ENCODE data around the gene TUBGCP2. TPM values are rescaled to one million over a fixed set of nuclear protein-coding genes. Genes with fewer than 3 reads are reported as not detected.

Gene TUBGCP2
- total RNA-seq, 1 donor from 2014 or later: 66.7 TPM

DNA sequence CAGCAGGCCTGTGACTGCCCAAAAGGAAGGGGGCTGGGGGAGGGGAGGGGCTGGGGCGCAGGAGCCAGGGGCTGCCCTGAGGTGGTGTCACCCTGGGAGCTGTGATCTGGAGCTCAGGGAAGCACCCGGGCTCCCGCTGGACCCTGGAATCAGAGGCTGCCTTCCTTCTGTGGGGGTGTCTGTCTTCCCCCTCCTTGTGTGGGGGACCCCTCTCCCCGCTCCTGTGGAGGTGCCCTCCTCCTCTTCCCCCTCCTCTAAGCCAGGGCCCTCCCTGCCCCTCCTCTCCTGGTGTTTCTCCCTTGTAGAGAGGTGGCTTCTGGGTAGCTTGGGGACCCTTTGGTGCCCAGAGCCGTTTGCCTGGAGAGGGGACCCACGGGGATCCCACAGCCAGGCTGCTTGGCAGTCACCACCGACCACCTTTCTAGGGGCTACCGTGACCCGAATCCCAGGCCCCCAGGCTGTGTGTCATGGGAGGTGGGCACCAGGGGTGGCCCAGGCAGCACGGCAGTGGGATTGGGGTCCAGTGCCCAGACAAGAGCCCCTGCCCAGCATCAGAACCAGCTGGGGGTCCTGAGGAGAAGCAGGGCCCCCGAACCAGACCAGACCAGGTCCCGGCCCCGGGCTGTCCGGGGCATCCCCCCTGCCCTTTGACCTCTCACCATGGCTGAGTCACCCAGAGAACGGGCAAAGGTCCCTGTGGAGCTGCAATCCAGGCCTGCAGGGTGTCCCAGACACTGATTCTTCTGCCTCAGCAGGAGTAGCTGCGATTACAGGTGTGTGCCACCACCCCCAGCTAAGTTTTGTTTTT, 39.2 kb upstream of the TUBGCP2 start:
- POLR2A ChIA-PET: interaction anchor here (0.7 to 1.7 kb wide), 2 partner anchors 10 kb away, joined by 3 to 8 read pairs; partner anchors contain the start of gene FUOM
- no peak overlapping the region for H3K4me3 Mint-ChIP-seq
- intact Hi-C loops (cut with micrococcal nuclease): no loop called here
- TF ChIP-seq, protein P1, sequence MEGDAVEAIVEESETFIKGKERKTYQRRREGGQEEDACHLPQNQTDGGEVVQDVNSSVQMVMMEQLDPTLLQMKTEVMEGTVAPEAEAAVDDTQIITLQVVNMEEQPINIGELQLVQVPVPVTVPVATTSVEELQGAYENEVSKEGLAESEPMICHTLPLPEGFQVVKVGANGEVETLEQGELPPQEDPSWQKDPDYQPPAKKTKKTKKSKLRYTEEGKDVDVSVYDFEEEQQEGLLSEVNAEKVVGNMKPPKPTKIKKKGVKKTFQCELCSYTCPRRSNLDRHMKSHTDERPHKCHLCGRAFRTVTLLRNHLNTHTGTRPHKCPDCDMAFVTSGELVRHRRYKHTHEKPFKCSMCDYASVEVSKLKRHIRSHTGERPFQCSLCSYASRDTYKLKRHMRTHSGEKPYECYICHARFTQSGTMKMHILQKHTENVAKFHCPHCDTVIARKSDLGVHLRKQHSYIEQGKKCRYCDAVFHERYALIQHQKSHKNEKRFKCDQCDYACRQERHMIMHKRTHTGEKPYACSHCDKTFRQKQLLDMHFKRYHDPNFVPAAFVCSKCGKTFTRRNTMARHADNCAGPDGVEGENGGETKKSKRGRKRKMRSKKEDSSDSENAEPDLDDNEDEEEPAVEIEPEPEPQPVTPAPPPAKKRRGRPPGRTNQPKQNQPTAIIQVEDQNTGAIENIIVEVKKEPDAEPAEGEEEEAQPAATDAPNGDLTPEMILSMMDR (IDR thresholded peaks at IDR 0.05): no peak
- CTCF ChIA-PET: no interaction called here
- ATAC-seq (ENCODE audit: low read depth) (no peak), DNase-seq (no peak)
- no peak overlapping the region for H3K27ac Mint-ChIP-seq
- H3K4me1 Mint-ChIP-seq: peaks cover 4% of the 10 kb centered on the region
- no peaks in the 10 kb centered on the region for H3K36me3 Mint-ChIP-seq (ENCODE audit: low read depth)
- H3K9me3 Mint-ChIP-seq: no peaks in the 10 kb centered on the region
- H3K27me3 Mint-ChIP-seq: peaks cover 31% of the 10 kb centered on the region

GRCh38 chr10:133346413-133346812, 37.7 kb upstream of the TUBGCP2 start:
- Mint-ChIP-seq H3K36me3 (ENCODE audit: low read depth) (no peaks in the 10 kb centered on the region), H3K27ac (no peak overlapping the region), H3K9me3 (no peaks in the 10 kb centered on the region), H3K4me1 (peaks cover 4% of the 10 kb centered on the region), H3K27me3 (peaks cover 39% of the 10 kb centered on the region), H3K4me3 (no peak overlapping the region)
- ATAC-seq (ENCODE audit: low read depth): no peak
- intact Hi-C loops (cut with micrococcal nuclease): no loop called here
- POLR2A ChIA-PET: interaction anchor here (0.7 to 2.8 kb wide), 3 partner anchors 11 to 87 kb away, joined by 3 to 8 read pairs (median 8); partner anchors contain the start of gene FUOM
- DNase-seq: no peak
- CTCF ChIA-PET: no interaction called here
- TF ChIP-seq, protein P1 (IDR thresholded peaks at IDR 0.05): no peak

- Mint-ChIP-seq H3K27ac (no peak overlapping the region), H3K4me1 (peaks cover 4% of the 10 kb centered on the region), H3K27me3 (peaks cover 44% of the 10 kb centered on the region), H3K36me3 (ENCODE audit: low read depth) (no peaks in the 10 kb centered on the region), H3K9me3 (no peaks in the 10 kb centered on the region), H3K4me3 (no peak overlapping the region)
- intact Hi-C loops (cut with micrococcal nuclease): no loop called here
- POLR2A ChIA-PET: interaction anchor here (0.7 to 2.8 kb wide), 3 partner anchors 13 to 351 kb away, joined by 3 to 8 read pairs (median 4); partner anchors contain the start of genes ECHS1 and FUOM
- CTCF ChIA-PET: no interaction called here
- ATAC-seq (ENCODE audit: low read depth): no peak
- TF ChIP-seq, protein P1 (IDR thresholded peaks at IDR 0.05): no peak
- DNase-seq: no peak
These were observed 35.6 kb upstream of the TUBGCP2 start for GRCh38 chr10:133344236-133344635.

GRCh38 chr10:133343558-133343957, 34.9 kb upstream of the TUBGCP2 start:
- intact Hi-C loops (cut with micrococcal nuclease): no loop called here
- no peaks in the 10 kb centered on the region for H3K36me3 Mint-ChIP-seq (ENCODE audit: low read depth)
- H3K27me3 Mint-ChIP-seq: peaks cover 41% of the 10 kb centered on the region
- H3K4me3 Mint-ChIP-seq: no peak overlapping the region
- ChIA-PET CTCF (no interaction called here), POLR2A (interaction anchor here (2.8 kb wide), 1 partner anchor 14 kb away, joined by 8 read pairs; the partner anchor contains the start of gene FUOM)
- no peak overlapping the region for H3K27ac Mint-ChIP-seq
- no peaks in the 10 kb centered on the region for H3K9me3 Mint-ChIP-seq
- TF ChIP-seq, protein P1 (IDR thresholded peaks at IDR 0.05): no peak
- ATAC-seq (ENCODE audit: low read depth) (no peak), DNase-seq (no peak)
- H3K4me1 Mint-ChIP-seq: peaks cover 4% of the 10 kb centered on the region

- Mint-ChIP-seq H3K9me3 (no peaks in the 10 kb centered on the region), H3K36me3 (ENCODE audit: low read depth) (no peaks in the 10 kb centered on the region), H3K4me3 (no peak overlapping the region), H3K27ac (no peak overlapping the region), H3K4me1 (peaks cover 4% of the 10 kb centered on the region), H3K27me3 (peaks cover 41% of the 10 kb centered on the region)
- ChIA-PET CTCF (no interaction called here), POLR2A (no interaction called here)
- intact Hi-C loops (cut with micrococcal nuclease): no loop called here
- no peak for ATAC-seq (ENCODE audit: low read depth)
- TF ChIP-seq, protein P1 (IDR thresholded peaks at IDR 0.05): no peak
- no peak for DNase-seq
These were observed 34.3 kb upstream of the TUBGCP2 start for GRCh38 chr10:133342942-133343341.
